IMR-90 (cell line): Measurements from ENCODE around the gene PLA2G4E. TPM values are rescaled to one million over a fixed set of nuclear protein-coding genes. Genes with fewer than 3 reads are reported as not detected.

Source experiments
- ATAC-seq: fragments of 200-7000 bp; cut with Tn5 transposase; 2 replicates; pipeline ENCODE4 v1.9.1; 2020; ENCODE audit warnings: low read depth, mild to moderate bottlenecking, moderate library complexity
- BruUV-seq: library from RNA; stranded (reverse); fragments of 400-500 nt; replicated peaks from 2 replicates; lab custom pipeline; 2021; lab: Mats Ljungman, UMichigan
- CTCF ChIA-PET: fragments of 300-600 bp; formaldehyde crosslinking; extraction: SDS; loops from one replicate; lab custom pipeline; 2021; ENCODE audit warnings: antibody characterized with exemption; lab: Yijun Ruan, JAX
- POLR2A ChIA-PET: fragments of 300-600 bp; sonication (Branson Sonifier 250); formaldehyde crosslinking; loops from one replicate; lab custom pipeline; 2022; ENCODE audit warnings: antibody characterized with exemption; ENCODE audit not compliant: unreplicated experiment; lab: Charles Lee
- DNase-seq: peaks from one replicate; pipeline ENCODE4 v3.0.0; 2013
- H2AFZ ChIP-seq: replicated peaks from 2 replicates; pipeline ENCODE3; 2013; ENCODE audit warnings: low read length, mild to moderate bottlenecking; ENCODE audit not compliant: poor library complexity
- H2AK5ac ChIP-seq: 2 replicates; pipeline ENCODE4 v1.6.1; 2013; ENCODE audit warnings: low read depth, low read length, inconsistent platforms
- H2AK9ac ChIP-seq: replicated peaks from 2 replicates; pipeline ENCODE3; 2013; ENCODE audit warnings: mild to moderate bottlenecking, low read depth, low read length, moderate library complexity; ENCODE audit not compliant: poor library complexity
- H2BK120ac ChIP-seq: 2 replicates; pipeline ENCODE4 v1.6.1; 2013; ENCODE audit warnings: low read depth, low read length, inconsistent platforms
- H2BK15ac ChIP-seq: 3 replicates; pipeline ENCODE4 v1.6.1; 2013; ENCODE audit warnings: low read depth, low read length, inconsistent platforms
- H2BK20ac ChIP-seq: 2 replicates; pipeline ENCODE4 v1.6.1; 2013; ENCODE audit warnings: low read depth, mild to moderate bottlenecking, inconsistent platforms, low read length, moderate library complexity
- H2BK5ac ChIP-seq: 2 replicates; pipeline ENCODE4 v1.6.1; 2013; ENCODE audit warnings: mild to moderate bottlenecking, low read depth, low read length, inconsistent platforms; ENCODE audit not compliant: poor library complexity, severe bottlenecking
- H3K14ac ChIP-seq: replicated peaks from 2 replicates; pipeline ENCODE4 v1.6.1; 2013; ENCODE audit warnings: low read depth, low read length, inconsistent platforms
- H3K18ac ChIP-seq: 2 replicates; pipeline ENCODE4 v1.6.1; 2013; ENCODE audit warnings: low read depth, low read length, control low read depth
- H3K23ac ChIP-seq: 2 replicates; pipeline ENCODE4 v1.6.1; 2013; ENCODE audit warnings: low read depth, low read length, inconsistent platforms
- H3K27ac ChIP-seq: 2 replicates; pipeline ENCODE4 v1.5.1; 2013; ENCODE audit warnings: mild to moderate bottlenecking, control low read depth, low read length; ENCODE audit not compliant: insufficient read depth
- H3K27me3 ChIP-seq: 2 replicates; pipeline ENCODE4 v1.6.1; 2013; ENCODE audit warnings: low read length; ENCODE audit not compliant: control insufficient read depth, insufficient read depth
- H3K36me3 ChIP-seq: 2 replicates; pipeline ENCODE4 v1.6.1; 2013; ENCODE audit warnings: low read length, mixed read lengths; ENCODE audit not compliant: control insufficient read depth, insufficient read depth
- H3K4ac ChIP-seq: 2 replicates; pipeline ENCODE4 v1.6.1; 2013; ENCODE audit warnings: low read depth, low read length, inconsistent platforms
- H3K4me1 ChIP-seq: 2 replicates; pipeline ENCODE4 v1.6.1; 2013; ENCODE audit warnings: low read length, mixed read lengths; ENCODE audit not compliant: control insufficient read depth, insufficient read depth
- H3K4me2 ChIP-seq: 2 replicates; pipeline ENCODE4 v1.6.1; 2013; ENCODE audit warnings: low read depth, mild to moderate bottlenecking, control low read depth, low read length, moderate library complexity
- H3K4me3 ChIP-seq: 2 replicates; pipeline ENCODE4 v1.5.1; 2013; ENCODE audit warnings: low read depth, mild to moderate bottlenecking, control low read depth, low read length, moderate library complexity; ENCODE audit not compliant: insufficient read depth
- H3K56ac ChIP-seq: 2 replicates; pipeline ENCODE4 v1.6.1; 2013; ENCODE audit warnings: low read length, inconsistent platforms; ENCODE audit not compliant: insufficient read depth; ENCODE audit errors: extremely low read depth
- H3K79me1 ChIP-seq, 2 experiments: 2 replicates each; pipeline ENCODE4 v1.6.1; 2013; ENCODE audit warnings: low read length in 2 of 2, inconsistent platforms in 1 of 2, low read depth in 1 of 2
- H3K9ac ChIP-seq: 2 replicates; pipeline ENCODE4 v1.6.1; 2013; ENCODE audit warnings: low read depth, low read length, control low read depth
- H3K9me1 ChIP-seq: 2 replicates; pipeline ENCODE4 v1.6.1; 2013; ENCODE audit warnings: low read length, inconsistent platforms; ENCODE audit not compliant: insufficient read depth
- H3K9me3 ChIP-seq: 2 replicates; pipeline ENCODE4 v1.6.1; 2013; ENCODE audit warnings: low read length; ENCODE audit not compliant: control insufficient read depth, insufficient read depth
- H4K20me1 ChIP-seq: 2 replicates; pipeline ENCODE4 v1.6.1; 2013; ENCODE audit warnings: low read length, inconsistent platforms; ENCODE audit not compliant: insufficient read depth
- H4K5ac ChIP-seq: 2 replicates; pipeline ENCODE4 v1.6.1; 2013; ENCODE audit warnings: mild to moderate bottlenecking, low read depth, low read length, control low read depth
- H4K8ac ChIP-seq, 2 experiments: 2 replicates each; pipeline ENCODE4 v1.6.1; 2013; ENCODE audit warnings: low read depth in 2 of 2, low read length in 2 of 2, control low read depth in 1 of 2, inconsistent platforms in 1 of 2
- H4K91ac ChIP-seq: 2 replicates; pipeline ENCODE4 v1.6.1; 2013; ENCODE audit warnings: low read depth, low read length, inconsistent platforms; ENCODE audit not compliant: insufficient read depth
- BHLHE40 ChIP-seq: fragments of 150-350 bp; IDR thresholded peaks from 2 replicates; pipeline ENCODE4 v1.6.1; 2016; ENCODE audit warnings: mild to moderate bottlenecking, low read depth, low read length
- CEBPB ChIP-seq: IDR thresholded peaks from 2 replicates; pipeline ENCODE4 v1.6.1; 2012; ENCODE audit warnings: low read depth, low read length, improper control_type of control experiment
- CHD1 ChIP-seq: IDR thresholded peaks from 2 replicates; pipeline ENCODE4 v1.6.1; 2012; ENCODE audit warnings: low read depth, low read length, improper control_type of control experiment
- ELK1 ChIP-seq: fragments of 150-350 bp; IDR thresholded peaks from 2 replicates; pipeline ENCODE4 v1.6.1; 2016; ENCODE audit warnings: low read depth, mild to moderate bottlenecking, low read length, moderate library complexity, borderline replicate concordance
- FOS ChIP-seq: fragments of 150-350 bp; IDR thresholded peaks from 2 replicates; pipeline ENCODE4 v1.6.1; 2016; ENCODE audit warnings: low read depth, low read length
- MAFK ChIP-seq: IDR thresholded peaks from 2 replicates; pipeline ENCODE4 v1.6.1; 2012; ENCODE audit warnings: low read depth, low read length, improper control_type of control experiment
- MAZ ChIP-seq: IDR thresholded peaks from 2 replicates; pipeline ENCODE4 v1.6.1; 2012; ENCODE audit warnings: low read depth, mild to moderate bottlenecking, low read length, improper control_type of control experiment, moderate library complexity, borderline replicate concordance
- MXI1 ChIP-seq: IDR thresholded peaks from 2 replicates; pipeline ENCODE4 v1.6.1; 2012; ENCODE audit warnings: low read depth, mild to moderate bottlenecking, low read length, moderate library complexity, borderline replicate concordance
- NFE2L2 ChIP-seq: fragments of 150-350 bp; IDR thresholded peaks from 2 replicates; pipeline ENCODE4 v1.6.1; 2016; ENCODE audit warnings: low read depth, mild to moderate bottlenecking, low read length
- RFX5 ChIP-seq: IDR thresholded peaks from 2 replicates; pipeline ENCODE4 v1.8.0; 2012; ENCODE audit warnings: low read depth, mild to moderate bottlenecking, low read length, moderate library complexity
- USF2 ChIP-seq: fragments of 150-350 bp; IDR thresholded peaks from 2 replicates; pipeline ENCODE4 v1.6.1; 2017; ENCODE audit warnings: mild to moderate bottlenecking, antibody characterized with exemption, low read length, low read depth
- WGBS, 2 experiments: methylation state at CpG; one replicate each; pipeline versions ENCODE4 v1.1.5 to v1.1.7; 2013; ENCODE audit warnings: missing lambda C conversion rate in 2 of 2; ENCODE audit not compliant: insufficient read length in 1 of 2; ENCODE audit errors: extremely low coverage in 2 of 2; 5-methylcytosine and 5-hydroxymethylcytosine counted together
- dilution Hi-C: fragments of 300-500 bp; cut with HindIII; formaldehyde crosslinking; loops from one replicate; pipeline ENCODE4 v1.14.3; 2018; ENCODE audit warnings: low sequenced_read_pairs; ENCODE audit not compliant: unreplicated experiment
- in situ Hi-C: fragments of 300-500 bp; cut with MboI; formaldehyde crosslinking; loops from 3 replicates; pipeline ENCODE4 v1.14.3; 2019; ENCODE audit warnings: low sequenced_read_pairs, inconsistent platforms, mixed read lengths
- intact Hi-C: fragments of 100-400 bp; cut with micrococcal nuclease; formaldehyde crosslinking; loops from 2 replicates; pipeline ENCODE4 v1.10.0; 2022
- polyA plus RNA-seq, 3 experiments: library from polyadenylated mRNA; depleted of rRNA; stranded (reverse); fragments of >200 nt; gene quantifications; 2 replicates each; pipeline ENCODE4 v1.2.3, GENCODE V29; 2012; ENCODE audit warnings: low replicate concordance in 1 of 3
- total RNA-seq: library from RNA; depleted of rRNA; stranded (reverse); fragments of >200 nt; gene quantifications from 2 replicates; pipeline ENCODE4 v1.2.3, GENCODE V29; 2012

Gene PLA2G4E
- total and polyA plus RNA-seq, 2 of the 4 experiments (the other 2 are of a cell fraction), result not detected

DNA sequence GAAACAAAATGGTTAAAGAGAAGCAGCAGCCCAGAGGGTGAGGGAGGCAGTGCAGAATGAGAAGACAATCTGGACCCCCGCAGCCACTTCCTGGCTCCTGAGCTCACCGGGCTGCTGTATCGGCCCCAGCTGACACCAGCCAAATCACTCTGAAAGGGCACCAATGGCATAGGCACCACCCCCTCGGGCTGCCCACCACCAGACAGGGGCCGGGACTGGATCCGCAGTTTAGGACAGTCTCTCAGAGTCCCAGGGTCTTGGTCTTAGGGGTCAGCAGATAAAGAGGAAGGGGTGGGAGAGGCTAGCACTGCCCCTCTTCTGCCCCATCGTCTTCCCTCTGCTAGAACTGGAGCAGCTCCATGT is 30.6 kb downstream of the PLA2G4E start:
- Histone ChIP-seq H2BK15ac (no peak overlapping the region), H3K4me2 (no peak overlapping the region), H3K79me1 (no peaks in the 10 kb centered on the region), H3K9me3 (no peaks in the 10 kb centered on the region), H4K5ac (no peak overlapping the region), H3K27me3 (peaks cover 34% of the 10 kb centered on the region; the same call in 1 of the 2 replicates), H2AK9ac (no peak overlapping the region), H4K8ac (no peak overlapping the region), H3K36me3 (no peaks in the 10 kb centered on the region), H3K23ac (no peak overlapping the region), H3K9ac (no peak overlapping the region), H4K20me1 (no peaks in the 10 kb centered on the region), H3K56ac (no peak overlapping the region), H2BK5ac (no peak overlapping the region), H4K91ac (no peak overlapping the region), H2BK20ac (no peak overlapping the region), H2AK5ac (no peak overlapping the region), H3K27ac (no peak overlapping the region), H3K4me1 (no peaks in the 10 kb centered on the region), H2BK120ac (no peak overlapping the region), H3K14ac (no peak overlapping the region), H3K18ac (no peak overlapping the region), H3K4ac (no peak overlapping the region), H2AFZ (no peak overlapping the region), H3K9me1 (no peaks in the 10 kb centered on the region), H3K4me3 (no peak overlapping the region)
- no CpG with 5 or more reads among the region's 7 CpGs for WGBS, 2 experiments
- DNase-seq, result no peak
- BruUV-seq, result no TSS peak
- ChIA-PET POLR2A (no interaction called here), CTCF (interaction anchor here (0.6 to 1.0 kb wide), 4 partner anchors 8 to 1793 kb away, joined by 3 to 4 read pairs (median 3); no protein-coding TSS in a partner anchor)
- in situ Hi-C loops (no loop called here), dilution Hi-C loops (no loop called here), intact Hi-C loops (no loop called here)
- TF ChIP-seq MAZ (no peak), ELK1 (no peak), FOS (no peak), MAFK (no peak), CHD1 (no peak), BHLHE40 (no peak), CEBPB (no peak), USF2 (no peak), RFX5 (no peak), NFE2L2 (no peak), MXI1 (no peak)
- no peak for ATAC-seq
